Uterus (tissue), 4 donors: Measurements from ENCODE around the gene EPB41. TPM values are rescaled to one million over a fixed set of nuclear protein-coding genes. Genes with fewer than 3 reads are reported as not detected.

Experiments used
- DNase-seq, 2 donors: peaks; one replicate each; pipeline ENCODE4 v3.0.0-alpha.2; 2019 to 2020
- H3K27ac ChIP-seq, 2 donors: fragments of 200-600 bp; sonication (generic); 1 replicate in 1 of 2; 2 replicates in 1 of 2; pipeline ENCODE4 v1.5.1; 2016 to 2018
- H3K27me3 ChIP-seq, 2 donors: fragments of 200-600 bp; sonication (generic); one replicate each; pipeline ENCODE4 v1.5.1; 2018 to 2019; ENCODE audit warnings: control low read depth in 1 of 2
- H3K36me3 ChIP-seq, 2 donors: fragments of 200-600 bp; sonication (generic); one replicate each; pipeline ENCODE4 v1.5.1; 2019; ENCODE audit warnings: control low read depth in 1 of 2
- H3K4me1 ChIP-seq, 2 donors: fragments of 200-600 bp; sonication (generic); one replicate each; pipeline ENCODE4 v1.5.1; 2018 to 2019; ENCODE audit warnings: control low read depth in 1 of 2
- H3K4me3 ChIP-seq, 2 donors: fragments of 200-600 bp; sonication (generic); 1 replicate in 1 of 2; 2 replicates in 1 of 2; pipeline ENCODE4 v1.5.1; 2018 to 2019; ENCODE audit warnings: mild to moderate bottlenecking in 1 of 2
- H3K9me3 ChIP-seq, 2 donors: fragments of 200-600 bp; sonication (generic); one replicate each; pipeline ENCODE4 v1.5.1; 2019; ENCODE audit warnings: control low read depth in 1 of 2
- POLR2A ChIP-seq, 2 donors: fragments of 450-650 bp; IDR thresholded peaks; one replicate each; pipeline ENCODE4 v1.6.1; 2016; ENCODE audit warnings: antibody characterized with exemption in 2 of 2, mild to moderate bottlenecking in 1 of 2, moderate library complexity in 1 of 2
- intact Hi-C: fragments of 100-400 bp; cut with DNase I; formaldehyde crosslinking; loops from one replicate; pipeline ENCODE4 v1.15.1; 2023; ENCODE audit warnings: low total_unique reads
- total RNA-seq, 4 donors: library from RNA; depleted of rRNA in 3 of 4; stranded (reverse); fragments of >200 nt in 3 of 4; gene quantifications; one replicate each; pipeline versions ENCODE4 v1.1.0 to v1.2.4, GENCODE V29; 2014 to 2023
- TF ChIP-seq, protein P1 (sequence below), 4 experiments: fragments of 200-600 bp in 2 of 4; fragments of 450-650 bp in 2 of 4; sonication (generic) in 2 of 4; IDR thresholded peaks; one replicate each; pipeline ENCODE4 v1.5.1; 2016 to 2019; ENCODE audit warnings: antibody characterized with exemption in 4 of 4, mild to moderate bottlenecking in 2 of 4, moderate library complexity in 1 of 4
- donor health status: DM: yes; HTN: yes; CAD: no.

Gene EPB41
- total RNA-seq, 4 donors from 2014 or later = 16.2 to 1,146 (median 45.4) TPM

DNA sequence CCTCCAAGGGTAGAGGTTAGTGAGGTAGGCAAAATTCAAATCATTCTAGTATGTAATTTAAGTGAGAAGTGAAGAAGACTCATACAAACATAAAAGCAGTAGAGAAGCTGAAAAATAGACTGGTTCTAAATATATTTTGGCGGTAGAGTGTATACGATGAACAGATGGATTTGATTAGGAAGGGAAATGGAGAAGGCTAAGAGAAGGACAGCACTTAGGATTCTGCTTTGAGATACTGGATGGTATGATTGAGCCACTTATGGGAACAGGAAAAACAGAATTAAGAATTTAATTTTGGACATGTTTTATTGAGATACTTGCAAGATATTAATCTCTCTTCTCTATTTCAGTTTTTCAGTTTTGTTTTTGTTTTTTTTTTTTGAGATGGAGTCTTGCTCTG is 60.1 kb downstream of the EPB41 start:
- Histone ChIP-seq H3K27ac (peak overlapping the region in 1 of 2 donors; percentile 77), H3K4me1 (peaks cover 0 to 6% of the 10 kb centered on the region in 2 donors), H3K9me3 (no peaks in the 10 kb centered on the region), H3K27me3 (no peaks in the 10 kb centered on the region), H3K36me3 (no peaks in the 10 kb centered on the region), H3K4me3 (no peak overlapping the region)
- intact Hi-C loops = no loop called here
- no peak for DNase-seq
- no peak for TF ChIP-seq POLR2A (IDR thresholded peaks at IDR 0.05)
- TF ChIP-seq, protein P1, sequence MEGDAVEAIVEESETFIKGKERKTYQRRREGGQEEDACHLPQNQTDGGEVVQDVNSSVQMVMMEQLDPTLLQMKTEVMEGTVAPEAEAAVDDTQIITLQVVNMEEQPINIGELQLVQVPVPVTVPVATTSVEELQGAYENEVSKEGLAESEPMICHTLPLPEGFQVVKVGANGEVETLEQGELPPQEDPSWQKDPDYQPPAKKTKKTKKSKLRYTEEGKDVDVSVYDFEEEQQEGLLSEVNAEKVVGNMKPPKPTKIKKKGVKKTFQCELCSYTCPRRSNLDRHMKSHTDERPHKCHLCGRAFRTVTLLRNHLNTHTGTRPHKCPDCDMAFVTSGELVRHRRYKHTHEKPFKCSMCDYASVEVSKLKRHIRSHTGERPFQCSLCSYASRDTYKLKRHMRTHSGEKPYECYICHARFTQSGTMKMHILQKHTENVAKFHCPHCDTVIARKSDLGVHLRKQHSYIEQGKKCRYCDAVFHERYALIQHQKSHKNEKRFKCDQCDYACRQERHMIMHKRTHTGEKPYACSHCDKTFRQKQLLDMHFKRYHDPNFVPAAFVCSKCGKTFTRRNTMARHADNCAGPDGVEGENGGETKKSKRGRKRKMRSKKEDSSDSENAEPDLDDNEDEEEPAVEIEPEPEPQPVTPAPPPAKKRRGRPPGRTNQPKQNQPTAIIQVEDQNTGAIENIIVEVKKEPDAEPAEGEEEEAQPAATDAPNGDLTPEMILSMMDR (IDR thresholded peaks at IDR 0.05) = no peak

DNA sequence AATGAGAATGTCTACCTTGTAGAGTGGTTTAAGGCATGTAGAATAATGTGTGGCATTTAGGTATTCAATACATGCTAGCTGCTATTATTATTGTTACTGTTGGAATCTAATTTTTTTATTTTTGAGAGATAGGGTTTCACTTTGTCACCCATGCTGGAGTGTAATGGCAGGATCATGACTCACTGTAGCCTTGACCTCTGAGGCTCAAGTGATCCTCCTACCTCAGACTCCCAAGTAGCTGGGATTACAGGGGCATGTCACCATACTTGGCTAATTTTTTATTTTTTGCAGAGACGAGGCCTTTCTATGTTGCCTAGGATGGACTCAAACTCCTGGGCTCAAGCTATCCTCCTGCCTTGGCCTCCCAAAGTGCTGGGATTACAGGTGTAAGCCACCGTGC is 61.9 kb downstream of the EPB41 start:
- no peak for DNase-seq
- no peak overlapping the region for H3K4me3 ChIP-seq
- intact Hi-C loops = no loop called here
- no peaks in the 10 kb centered on the region for H3K9me3 ChIP-seq
- TF ChIP-seq, protein P1 (IDR thresholded peaks at IDR 0.05) = no peak
- TF ChIP-seq POLR2A (IDR thresholded peaks at IDR 0.05) = no peak
- no peak overlapping the region for H3K27ac ChIP-seq
- no peaks in the 10 kb centered on the region for H3K36me3 ChIP-seq
- H3K27me3 ChIP-seq = no peaks in the 10 kb centered on the region
- peaks cover 0 to 6% of the 10 kb centered on the region in 2 donors for H3K4me1 ChIP-seq

DNA sequence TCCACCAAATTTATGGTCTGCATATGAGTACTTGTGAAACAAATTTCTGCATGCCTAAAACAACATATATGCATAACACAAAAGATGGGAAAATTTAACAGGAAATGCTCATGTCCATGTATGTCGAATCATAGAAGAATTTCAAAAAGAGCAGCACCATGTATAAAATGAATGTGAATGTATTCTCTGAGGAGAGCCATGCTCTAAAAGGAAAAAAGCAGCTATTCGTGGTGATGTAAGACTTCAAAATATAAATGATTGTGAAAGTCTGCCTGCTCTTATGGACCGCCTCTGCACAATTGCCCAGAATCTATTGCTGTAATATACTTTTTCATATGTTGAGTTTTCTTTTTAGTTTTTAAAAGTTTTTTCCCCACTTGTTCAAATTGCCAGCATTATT is 66.8 kb downstream of the EPB41 start:
- no peak for DNase-seq
- no peaks in the 10 kb centered on the region for H3K36me3 ChIP-seq
- H3K9me3 ChIP-seq = no peaks in the 10 kb centered on the region
- intact Hi-C loops = no loop called here
- H3K27ac ChIP-seq = no peak overlapping the region
- no peak overlapping the region for H3K4me3 ChIP-seq
- H3K27me3 ChIP-seq = no peaks in the 10 kb centered on the region
- TF ChIP-seq, protein P1 (IDR thresholded peaks at IDR 0.05) = no peak
- TF ChIP-seq POLR2A (IDR thresholded peaks at IDR 0.05) = no peak
- H3K4me1 ChIP-seq = no peaks in the 10 kb centered on the region

DNA sequence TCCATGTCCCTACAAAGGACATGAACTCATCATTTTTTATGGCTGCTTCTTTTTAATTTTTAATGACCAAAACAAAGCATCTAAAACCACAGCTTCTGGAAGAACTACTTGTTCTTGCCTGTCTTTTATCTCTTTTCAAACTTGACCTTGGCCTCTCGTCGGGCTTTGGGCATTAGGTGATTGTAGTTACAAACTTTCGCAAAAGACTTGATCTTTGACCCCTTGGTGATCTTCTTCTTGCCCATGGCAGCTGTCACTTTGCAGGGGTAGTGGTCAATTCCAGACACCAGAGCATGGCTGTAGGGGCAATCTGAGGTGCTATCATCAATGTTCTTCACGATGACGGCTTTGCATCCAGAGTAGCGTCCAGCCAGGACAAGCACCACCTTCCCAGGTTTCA is 67.8 kb downstream of the EPB41 start:
- no peak overlapping the region for H3K27ac ChIP-seq
- intact Hi-C loops = no loop called here
- H3K4me3 ChIP-seq = no peak overlapping the region
- H3K36me3 ChIP-seq = no peaks in the 10 kb centered on the region
- H3K9me3 ChIP-seq = no peaks in the 10 kb centered on the region
- no peaks in the 10 kb centered on the region for H3K27me3 ChIP-seq
- no peak for TF ChIP-seq POLR2A (IDR thresholded peaks at IDR 0.05)
- TF ChIP-seq, protein P1 (IDR thresholded peaks at IDR 0.05) = no peak
- H3K4me1 ChIP-seq = no peaks in the 10 kb centered on the region
- DNase-seq = no peak

DNA sequence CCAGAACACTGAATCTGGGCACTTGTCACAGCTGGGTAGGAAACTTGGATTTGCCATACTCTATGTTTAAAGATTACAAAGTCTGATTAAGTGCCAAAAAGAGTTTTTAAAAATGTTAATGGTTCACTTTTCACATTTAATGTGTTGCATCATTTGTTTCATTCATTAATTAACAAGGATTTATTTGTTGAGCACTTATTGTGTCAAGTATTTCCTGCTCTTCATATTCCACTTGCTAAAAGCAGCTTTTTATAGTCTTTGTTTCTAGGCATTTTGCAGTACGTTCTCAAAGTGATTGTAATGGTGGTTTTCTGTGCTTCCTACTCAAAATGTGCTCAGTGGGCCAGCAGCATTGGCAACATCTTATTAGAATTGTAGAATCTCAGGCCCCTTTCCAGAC is 68.7 kb downstream of the EPB41 start:
- Histone ChIP-seq H3K4me1 (no peaks in the 10 kb centered on the region), H3K4me3 (no peak overlapping the region), H3K27ac (no peak overlapping the region), H3K36me3 (no peaks in the 10 kb centered on the region), H3K9me3 (no peaks in the 10 kb centered on the region), H3K27me3 (no peaks in the 10 kb centered on the region)
- TF ChIP-seq, protein P1 (IDR thresholded peaks at IDR 0.05) = no peak
- TF ChIP-seq POLR2A (IDR thresholded peaks at IDR 0.05) = no peak
- intact Hi-C loops = no loop called here
- DNase-seq = no peak
